ENCODE data around the gene RALA.

Gene RALA

GRCh38 chr7:39712751-39713150, 89.4 kb downstream of the RALA start:
- Histone ChIP-seq H3K9me3 (ENCODE audit: control insufficient read depth in 1 of 2, low read length in 2 of 2) (peaks cover 6 to 21% of the 10 kb centered on the region in 2 donors), H3K4me3 (ENCODE audit: low read depth in 1 of 2, low read length in 2 of 2) (no peak overlapping the region), H3K27ac (ENCODE audit: low read length) (no peak overlapping the region), H3K4me1 (ENCODE audit: control insufficient read depth in 1 of 2, insufficient read depth in 2 of 2, low read length in 2 of 2) (peaks cover 0 to 8% of the 10 kb centered on the region in 2 donors), H3K36me3 (ENCODE audit: control insufficient read depth in 1 of 2, insufficient read depth in 2 of 2, low read length in 2 of 2) (no peaks in the 10 kb centered on the region), H3K27me3 (ENCODE audit: low read depth, low read length) (no peaks in the 10 kb centered on the region)

- Histone ChIP-seq H3K4me3 (ENCODE audit: low read depth in 1 of 2, low read length in 2 of 2) (peak overlapping the region in 1 of 2 donors; percentile 24), H3K9me3 (ENCODE audit: control insufficient read depth in 1 of 2, low read length in 2 of 2) (peaks cover 6 to 21% of the 10 kb centered on the region in 2 donors), H3K27me3 (ENCODE audit: low read depth, low read length) (no peaks in the 10 kb centered on the region), H3K4me1 (ENCODE audit: control insufficient read depth in 1 of 2, insufficient read depth in 2 of 2, low read length in 2 of 2) (peaks cover 0 to 3% of the 10 kb centered on the region in 2 donors), H3K27ac (ENCODE audit: low read length) (no peak overlapping the region), H3K36me3 (ENCODE audit: control insufficient read depth in 1 of 2, insufficient read depth in 2 of 2, low read length in 2 of 2) (no peaks in the 10 kb centered on the region)
Measured at GRCh38 chr7:39714447-39715091, 91.2 kb downstream of the RALA start.

- Histone ChIP-seq H3K27ac (ENCODE audit: low read length) (no peak overlapping the region), H3K36me3 (ENCODE audit: control insufficient read depth in 1 of 2, insufficient read depth in 2 of 2, low read length in 2 of 2) (no peaks in the 10 kb centered on the region), H3K4me1 (ENCODE audit: control insufficient read depth in 1 of 2, insufficient read depth in 2 of 2, low read length in 2 of 2) (no peaks in the 10 kb centered on the region), H3K9me3 (ENCODE audit: control insufficient read depth in 1 of 2, low read length in 2 of 2) (peaks cover 0 to 3% of the 10 kb centered on the region in 2 donors), H3K4me3 (ENCODE audit: low read depth in 1 of 2, low read length in 2 of 2) (no peak overlapping the region), H3K27me3 (ENCODE audit: low read depth, low read length) (no peaks in the 10 kb centered on the region)
Measured at GRCh38 chr7:39720586-39720985, 97.2 kb downstream of the RALA start.

GRCh38 chr7:39721345-39721744, 98.0 kb downstream of the RALA start:
- no peak overlapping the region for H3K27ac ChIP-seq (ENCODE audit: low read length)
- H3K9me3 ChIP-seq (ENCODE audit: control insufficient read depth in 1 of 2, low read length in 2 of 2) = no peaks in the 10 kb centered on the region
- H3K36me3 ChIP-seq (ENCODE audit: control insufficient read depth in 1 of 2, insufficient read depth in 2 of 2, low read length in 2 of 2) = no peaks in the 10 kb centered on the region
- no peak overlapping the region for H3K4me3 ChIP-seq (ENCODE audit: low read depth in 1 of 2, low read length in 2 of 2)
- H3K4me1 ChIP-seq (ENCODE audit: control insufficient read depth in 1 of 2, insufficient read depth in 2 of 2, low read length in 2 of 2) = no peaks in the 10 kb centered on the region
- no peaks in the 10 kb centered on the region for H3K27me3 ChIP-seq (ENCODE audit: low read depth, low read length)

- no peaks in the 10 kb centered on the region for H3K9me3 ChIP-seq (ENCODE audit: control insufficient read depth in 1 of 2, low read length in 2 of 2)
Measured at GRCh38 chr7:39721919-39722597, 98.7 kb downstream of the RALA start.

GRCh38 chr7:39727231-39728012, 104.0 kb downstream of the RALA start:
- H3K4me1 ChIP-seq (ENCODE audit: control insufficient read depth in 1 of 2, insufficient read depth in 2 of 2, low read length in 2 of 2) = peaks cover 0 to 2% of the 10 kb centered on the region in 2 donors
- no peak overlapping the region for H3K4me3 ChIP-seq (ENCODE audit: low read depth in 1 of 2, low read length in 2 of 2)
- H3K27me3 ChIP-seq (ENCODE audit: low read depth, low read length) = no peaks in the 10 kb centered on the region
- no peak overlapping the region for H3K27ac ChIP-seq (ENCODE audit: low read length)
- no peaks in the 10 kb centered on the region for H3K9me3 ChIP-seq (ENCODE audit: control insufficient read depth in 1 of 2, low read length in 2 of 2)
- no peaks in the 10 kb centered on the region for H3K36me3 ChIP-seq (ENCODE audit: control insufficient read depth in 1 of 2, insufficient read depth in 2 of 2, low read length in 2 of 2)

More at GRCh38 chr7:39721919-39722597, 98.7 kb downstream of the RALA start:
- Histone ChIP-seq H3K27me3 (ENCODE audit: low read depth, low read length) (no peaks in the 10 kb centered on the region), H3K4me1 (ENCODE audit: control insufficient read depth in 1 of 2, insufficient read depth in 2 of 2, low read length in 2 of 2) (no peaks in the 10 kb centered on the region), H3K27ac (ENCODE audit: low read length) (no peak overlapping the region), H3K36me3 (ENCODE audit: control insufficient read depth in 1 of 2, insufficient read depth in 2 of 2, low read length in 2 of 2) (no peaks in the 10 kb centered on the region), H3K4me3 (ENCODE audit: low read depth in 1 of 2, low read length in 2 of 2) (no peak overlapping the region)

- Histone ChIP-seq H3K36me3 (ENCODE audit: control insufficient read depth in 1 of 2, insufficient read depth in 2 of 2, low read length in 2 of 2) (no peaks in the 10 kb centered on the region), H3K4me3 (ENCODE audit: low read depth in 1 of 2, low read length in 2 of 2) (peak overlapping the region; percentile 74 to 89), H3K4me1 (ENCODE audit: control insufficient read depth in 1 of 2, insufficient read depth in 2 of 2, low read length in 2 of 2) (peaks cover 8 to 13% of the 10 kb centered on the region in 2 donors), H3K27me3 (ENCODE audit: low read depth, low read length) (no peaks in the 10 kb centered on the region), H3K27ac (ENCODE audit: low read length) (peak overlapping the region; percentile 80), H3K9me3 (ENCODE audit: control insufficient read depth in 1 of 2, low read length in 2 of 2) (no peaks in the 10 kb centered on the region)
Measured at GRCh38 chr7:39732837-39733804, 109.7 kb downstream of the RALA start.

GRCh38 chr7:39733881-39734632, 110.7 kb downstream of the RALA start:
- Histone ChIP-seq H3K36me3 (ENCODE audit: control insufficient read depth in 1 of 2, insufficient read depth in 2 of 2, low read length in 2 of 2) (no peaks in the 10 kb centered on the region), H3K27me3 (ENCODE audit: low read depth, low read length) (no peaks in the 10 kb centered on the region), H3K9me3 (ENCODE audit: control insufficient read depth in 1 of 2, low read length in 2 of 2) (no peaks in the 10 kb centered on the region), H3K4me1 (ENCODE audit: control insufficient read depth in 1 of 2, insufficient read depth in 2 of 2, low read length in 2 of 2) (peaks cover 8 to 13% of the 10 kb centered on the region in 2 donors), H3K4me3 (ENCODE audit: low read depth in 1 of 2, low read length in 2 of 2) (peak overlapping the region; percentile 74 to 89), H3K27ac (ENCODE audit: low read length) (peak overlapping the region; percentile 80)

- Histone ChIP-seq H3K27ac (ENCODE audit: low read length) (no peak overlapping the region), H3K9me3 (ENCODE audit: control insufficient read depth in 1 of 2, low read length in 2 of 2) (no peaks in the 10 kb centered on the region), H3K4me1 (ENCODE audit: control insufficient read depth in 1 of 2, insufficient read depth in 2 of 2, low read length in 2 of 2) (peaks cover 8 to 13% of the 10 kb centered on the region in 2 donors), H3K36me3 (ENCODE audit: control insufficient read depth in 1 of 2, insufficient read depth in 2 of 2, low read length in 2 of 2) (no peaks in the 10 kb centered on the region), H3K4me3 (ENCODE audit: low read depth in 1 of 2, low read length in 2 of 2) (peak overlapping the region in 1 of 2 donors; percentile 89), H3K27me3 (ENCODE audit: low read depth, low read length) (no peaks in the 10 kb centered on the region)
Measured at GRCh38 chr7:39734633-39735004, 111.2 kb downstream of the RALA start.

GRCh38 chr7:39735903-39736302, 112.5 kb downstream of the RALA start:
- Histone ChIP-seq H3K36me3 (ENCODE audit: control insufficient read depth in 1 of 2, insufficient read depth in 2 of 2, low read length in 2 of 2) (no peaks in the 10 kb centered on the region), H3K4me3 (ENCODE audit: low read depth in 1 of 2, low read length in 2 of 2) (no peak overlapping the region), H3K4me1 (ENCODE audit: control insufficient read depth in 1 of 2, insufficient read depth in 2 of 2, low read length in 2 of 2) (peaks cover 8 to 13% of the 10 kb centered on the region in 2 donors), H3K27me3 (ENCODE audit: low read depth, low read length) (no peaks in the 10 kb centered on the region), H3K27ac (ENCODE audit: low read length) (no peak overlapping the region), H3K9me3 (ENCODE audit: control insufficient read depth in 1 of 2, low read length in 2 of 2) (no peaks in the 10 kb centered on the region)
